NCI-H2107 treated with DMSO at 0.1 percent for 48 hours (cell line): Measurements from ENCODE around the gene ZCCHC14.

Source experiments
- DNase-seq: peaks from one replicate; lab custom pipeline; 2025; ENCODE audit not compliant: unreplicated experiment; lab: John Stamatoyannopoulos, UW

Gene ZCCHC14

DNA sequence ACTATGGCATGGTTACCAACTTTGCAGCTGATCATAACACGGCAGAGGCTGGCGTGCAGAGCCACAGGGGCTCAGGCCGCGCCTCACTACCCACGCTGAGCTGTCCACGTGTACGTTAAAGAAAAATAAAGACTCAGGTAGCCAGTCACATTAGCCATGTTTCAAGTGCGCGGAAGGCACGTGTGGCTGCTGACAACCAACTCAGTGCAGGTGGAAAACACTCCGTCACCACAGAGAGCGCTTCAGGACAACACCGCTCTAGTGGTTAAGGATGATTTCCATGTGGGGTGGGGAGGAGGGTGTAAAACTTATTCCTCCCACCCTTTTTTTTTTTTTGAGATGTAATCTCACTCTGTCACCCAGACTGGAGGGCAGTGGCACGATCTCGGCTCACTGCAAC is 33.8 kb downstream of the ZCCHC14 start:
- DNase-seq, result peak; percentile 45

DNA sequence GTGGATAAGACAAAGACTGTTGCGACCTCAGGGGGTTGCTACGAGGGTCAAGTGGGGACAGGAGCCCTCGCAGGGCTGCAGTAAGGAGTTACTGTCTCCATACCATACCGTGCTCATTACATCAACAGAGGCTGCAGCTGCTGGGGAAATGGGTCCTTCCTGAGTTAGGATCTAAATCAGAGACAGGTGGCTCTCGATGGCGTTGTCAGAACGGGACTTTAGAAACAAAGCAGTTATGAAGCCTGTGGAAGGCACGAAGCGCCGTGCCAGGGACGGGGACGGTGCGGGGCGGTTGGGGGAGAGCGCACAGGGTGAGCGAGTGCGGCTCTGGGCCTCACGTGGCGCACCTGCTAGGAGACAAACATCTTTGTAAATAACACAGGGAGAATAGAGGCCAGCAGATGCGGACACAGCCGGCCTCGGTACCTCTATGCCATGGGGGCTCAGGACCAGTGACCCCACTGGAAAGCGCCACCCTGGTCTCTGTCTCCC is 34.4 kb downstream of the ZCCHC14 start:
- DNase-seq, result no peak

DNA sequence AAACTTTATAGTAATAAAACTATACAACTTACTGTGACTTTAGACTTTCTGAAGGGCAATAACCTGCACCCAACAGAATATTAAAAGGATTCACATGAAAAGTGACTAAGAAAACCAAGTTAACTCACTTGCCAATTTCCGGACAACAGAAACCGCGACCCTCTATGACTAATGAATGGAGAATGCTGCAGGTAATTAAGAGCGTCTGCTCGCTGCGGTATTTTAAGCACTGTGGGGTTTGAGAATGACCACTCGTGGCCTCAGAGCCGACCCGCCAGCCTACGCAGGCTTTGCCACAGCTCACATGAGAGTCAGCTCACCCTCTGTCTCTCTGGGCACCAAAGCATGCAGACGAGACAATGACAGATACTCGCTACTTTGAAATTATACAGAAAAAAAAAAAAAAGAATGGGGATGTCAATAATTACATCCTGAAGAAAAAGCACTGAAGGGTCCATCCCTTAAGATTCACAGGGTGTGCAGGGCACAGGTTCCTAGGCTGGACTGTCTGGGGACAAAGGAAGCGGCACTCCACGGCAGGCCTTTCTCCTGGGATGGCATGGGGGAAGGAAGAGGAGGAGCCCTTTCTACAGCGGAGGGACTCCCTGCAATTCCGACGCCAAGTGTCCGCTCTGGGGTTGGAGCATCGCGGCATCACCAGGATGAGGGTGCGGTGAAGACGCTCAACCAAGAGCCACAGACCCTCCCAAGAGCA is 35.0 kb downstream of the ZCCHC14 start:
- DNase-seq, result no peak

DNA sequence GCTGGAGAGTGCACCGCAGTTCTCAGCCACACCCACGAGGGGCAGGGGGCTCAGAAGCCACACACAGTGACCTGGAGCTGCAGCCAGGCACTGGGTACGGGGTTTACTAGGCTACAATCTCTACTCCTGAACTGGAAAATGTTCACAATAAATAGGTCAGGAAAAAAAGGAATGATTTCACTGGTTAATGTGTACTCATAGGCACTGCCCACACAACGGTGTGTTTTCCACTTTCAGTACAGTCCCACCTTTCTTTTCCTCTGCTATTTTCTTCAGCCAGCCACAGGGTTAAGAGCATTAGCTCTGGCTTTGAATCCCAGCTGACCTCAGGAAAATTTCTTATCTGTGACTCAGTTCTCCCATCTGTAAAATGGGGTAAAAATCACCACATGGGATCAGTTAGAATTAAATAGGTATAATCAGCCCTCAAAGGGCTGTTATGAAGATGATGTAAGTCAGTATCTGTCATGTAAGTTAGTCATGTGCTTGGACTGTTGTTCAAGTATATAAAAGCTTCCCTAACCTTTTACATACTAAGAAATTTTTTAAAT is 35.7 kb downstream of the ZCCHC14 start:
- no peak for DNase-seq

DNA sequence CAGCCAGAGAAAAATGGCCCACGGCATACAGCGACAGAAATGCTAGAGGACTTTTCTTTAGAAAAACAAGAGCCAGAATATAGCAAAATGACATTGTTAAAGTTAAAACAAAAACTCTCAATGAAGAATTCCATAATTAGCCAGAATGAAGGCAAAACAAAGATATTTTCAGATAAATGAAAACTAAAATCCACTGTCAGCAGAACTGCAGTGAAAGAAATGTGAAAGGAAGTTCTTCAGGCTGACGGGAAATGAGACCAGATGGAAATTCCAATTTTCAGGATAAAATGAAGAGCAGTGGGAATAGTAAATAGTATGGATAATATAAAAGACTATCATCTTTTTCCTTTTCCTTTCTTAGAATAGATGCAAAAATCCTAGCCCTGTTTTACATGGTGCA is 38.4 kb downstream of the ZCCHC14 start:
- no peak for DNase-seq

DNA sequence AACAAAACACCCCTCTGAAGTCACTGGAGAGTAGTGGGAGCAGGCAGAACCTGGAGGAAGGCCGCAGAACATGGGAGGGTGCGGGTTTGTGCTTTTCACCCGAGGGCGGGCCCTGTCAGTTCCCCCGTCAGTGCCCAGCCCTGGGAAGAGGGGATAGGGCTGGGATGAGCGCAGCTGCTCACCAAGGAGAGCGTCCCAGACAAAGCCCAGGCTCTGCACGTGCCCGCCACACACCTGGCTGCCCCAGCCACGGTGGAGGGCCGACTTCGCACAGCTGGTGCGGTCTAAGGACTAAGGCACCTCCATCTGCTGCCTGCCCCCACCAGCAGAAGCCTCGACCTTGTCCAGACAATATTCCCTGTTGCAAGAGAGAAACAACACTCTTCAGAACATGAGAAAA is 39.5 kb downstream of the ZCCHC14 start:
- no peak for DNase-seq

DNA sequence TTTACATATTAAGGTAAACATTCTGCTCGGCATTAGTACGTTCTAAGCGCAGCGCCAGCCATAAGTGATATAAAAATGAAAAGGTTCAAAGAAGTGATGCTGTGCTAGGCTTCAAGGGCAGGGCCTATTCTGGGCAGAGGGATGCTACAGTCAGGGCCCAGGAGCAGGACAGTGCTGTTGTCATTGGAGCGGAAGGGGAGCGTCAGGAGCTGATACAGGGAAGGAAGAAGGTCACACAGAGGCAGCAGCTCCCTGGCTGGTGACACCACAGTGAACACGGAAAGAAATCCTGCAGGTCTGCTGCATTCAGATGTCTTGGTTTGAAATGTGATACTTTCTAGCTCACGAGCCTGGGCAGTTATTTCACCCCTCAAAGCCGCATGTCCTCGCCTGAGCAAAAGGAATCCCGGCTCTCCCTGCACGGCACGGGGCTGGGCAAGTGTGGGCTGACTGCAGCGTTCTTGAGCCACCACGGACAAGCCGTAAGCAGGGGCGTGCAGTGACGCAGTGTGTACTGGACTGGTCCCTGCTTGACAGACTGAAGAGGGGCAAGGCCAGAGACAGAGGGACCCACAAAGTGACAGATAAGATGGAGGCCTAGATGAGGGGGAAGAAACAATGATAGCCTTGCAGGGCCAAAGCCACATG is 41.1 kb downstream of the ZCCHC14 start:
- DNase-seq, result no peak

DNA sequence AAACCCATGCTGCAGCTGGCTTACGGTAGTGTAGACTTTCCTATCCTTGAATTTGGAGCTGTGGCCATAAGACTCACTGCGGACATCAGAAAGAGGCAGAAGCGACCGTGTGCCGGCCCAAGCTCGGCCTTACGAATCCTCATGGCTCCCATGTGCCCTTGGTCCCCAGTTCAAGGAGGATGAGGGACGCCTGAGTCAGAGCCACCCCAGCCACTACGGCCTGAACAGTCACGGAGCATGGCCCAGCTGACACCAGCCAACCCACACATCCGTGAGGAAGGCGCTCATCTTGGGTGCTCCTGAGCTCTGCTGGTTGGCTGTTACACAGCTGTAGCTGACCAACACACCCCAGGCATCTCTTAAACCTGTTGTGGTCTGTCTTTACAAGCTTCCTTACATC is 44.0 kb downstream of the ZCCHC14 start:
- no peak for DNase-seq

DNA sequence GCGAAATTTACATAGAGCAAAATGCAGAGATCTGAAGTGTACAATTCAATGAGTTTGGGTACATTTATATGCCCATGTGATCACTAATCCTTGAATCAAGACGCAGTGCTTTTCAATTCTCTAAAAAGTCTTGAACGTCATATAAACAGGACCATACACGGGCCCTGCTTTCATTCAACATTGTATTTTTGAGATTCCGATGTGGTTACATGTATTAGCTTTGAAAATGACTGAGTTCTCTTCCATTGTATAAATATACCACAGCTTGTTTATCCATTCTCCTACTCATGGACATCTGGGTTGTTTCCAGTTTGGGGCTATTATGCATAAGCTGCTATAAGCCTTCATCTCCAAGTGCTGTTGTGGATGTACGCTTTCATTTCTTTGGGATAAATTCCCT is 45.5 kb downstream of the ZCCHC14 start:
- no peak for DNase-seq

DNA sequence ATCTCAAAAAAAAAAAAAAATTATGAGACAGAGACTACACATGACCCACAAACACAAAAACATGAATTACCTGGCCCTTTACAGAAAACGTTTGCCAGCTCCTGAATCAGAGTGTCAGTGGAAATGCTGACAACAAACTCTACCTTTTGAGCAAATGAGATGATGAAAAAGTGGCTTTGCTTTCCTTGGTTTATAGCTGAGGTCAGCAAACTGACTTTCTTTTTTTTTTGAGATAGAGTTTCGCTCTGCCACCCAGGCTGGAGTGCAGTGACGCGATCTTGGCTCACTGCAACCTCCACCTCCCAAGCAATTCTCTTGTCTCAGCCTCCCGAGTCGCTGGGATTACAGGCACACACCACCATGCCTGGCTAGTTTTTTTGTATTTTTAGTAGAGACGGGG is 46.3 kb downstream of the ZCCHC14 start:
- DNase-seq, result no peak

DNA sequence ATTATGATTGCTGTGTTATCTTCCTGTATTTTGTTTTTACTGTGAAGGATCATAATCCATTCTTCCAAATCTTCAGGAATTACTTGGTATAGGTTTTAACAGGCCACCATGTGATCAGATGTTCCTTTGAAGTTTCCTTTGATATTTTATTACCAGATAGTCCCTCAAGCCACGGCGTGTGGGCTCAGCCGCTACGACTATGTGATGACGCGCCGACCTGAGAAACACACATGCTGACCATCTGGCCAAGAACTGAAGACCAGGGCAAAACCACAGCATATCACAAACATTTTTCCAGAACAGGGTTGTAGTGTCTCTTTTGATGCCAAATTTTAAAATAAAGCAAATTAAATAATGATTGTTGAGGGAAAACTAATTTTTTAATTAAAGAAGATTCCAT is 47.3 kb downstream of the ZCCHC14 start:
- no peak for DNase-seq

DNA sequence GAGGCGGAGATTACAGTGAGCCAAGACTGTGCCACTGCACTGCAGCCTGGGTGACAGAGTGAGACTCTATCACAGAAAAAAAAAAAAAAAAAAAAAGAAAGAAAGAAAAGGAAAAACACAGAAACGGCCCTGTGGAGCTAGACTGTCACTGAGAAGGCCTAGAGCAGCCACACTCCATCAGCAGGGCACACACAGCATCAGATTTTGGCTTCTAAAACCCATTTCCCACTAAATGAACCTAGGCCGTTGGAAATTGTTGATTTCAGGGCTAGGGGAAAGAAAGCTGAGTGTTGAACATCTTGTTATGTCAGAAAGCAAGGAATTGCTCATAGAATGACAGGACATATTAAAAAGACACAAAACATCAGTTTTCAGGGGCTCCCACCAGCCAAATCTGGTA is 48.9 kb downstream of the ZCCHC14 start:
- no peak for DNase-seq

DNA sequence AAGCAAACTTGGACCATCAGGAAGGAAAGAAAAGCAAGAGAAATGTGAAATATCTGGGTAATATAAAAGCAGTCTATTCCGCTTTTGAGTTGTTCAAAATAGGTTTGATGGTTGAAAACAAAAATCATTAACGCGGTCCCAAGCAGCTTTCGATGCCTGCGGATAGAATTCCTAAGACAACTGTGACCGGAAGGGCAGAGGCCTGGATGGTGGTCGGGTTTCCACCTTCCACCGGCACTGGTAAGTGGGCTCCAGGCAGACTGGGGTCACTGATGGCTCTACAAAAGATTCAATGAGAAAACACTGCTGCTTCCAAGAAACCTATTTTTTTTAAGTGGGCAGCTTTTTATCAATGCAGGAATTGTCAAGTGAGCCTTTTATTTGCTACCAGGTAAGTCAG is 49.8 kb downstream of the ZCCHC14 start:
- no peak for DNase-seq

DNA sequence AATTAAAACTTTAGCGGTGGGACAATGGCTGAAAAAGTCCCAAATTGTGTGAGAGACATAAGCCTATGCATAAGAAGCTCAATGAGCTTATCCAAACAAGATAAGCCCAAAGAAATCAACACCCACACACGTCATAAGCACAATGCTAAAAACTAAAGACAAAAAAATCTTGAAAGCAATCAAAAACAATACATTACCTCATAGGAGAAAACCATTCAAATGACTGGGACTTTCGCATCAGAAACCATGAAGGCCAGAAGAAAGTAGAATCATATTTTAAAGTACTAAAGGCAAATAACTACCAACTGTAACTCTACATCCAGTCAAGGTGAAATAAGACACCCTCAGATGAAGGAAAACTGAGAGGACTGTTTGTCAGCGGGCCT is 50.2 kb downstream of the ZCCHC14 start:
- DNase-seq, result no peak

DNA sequence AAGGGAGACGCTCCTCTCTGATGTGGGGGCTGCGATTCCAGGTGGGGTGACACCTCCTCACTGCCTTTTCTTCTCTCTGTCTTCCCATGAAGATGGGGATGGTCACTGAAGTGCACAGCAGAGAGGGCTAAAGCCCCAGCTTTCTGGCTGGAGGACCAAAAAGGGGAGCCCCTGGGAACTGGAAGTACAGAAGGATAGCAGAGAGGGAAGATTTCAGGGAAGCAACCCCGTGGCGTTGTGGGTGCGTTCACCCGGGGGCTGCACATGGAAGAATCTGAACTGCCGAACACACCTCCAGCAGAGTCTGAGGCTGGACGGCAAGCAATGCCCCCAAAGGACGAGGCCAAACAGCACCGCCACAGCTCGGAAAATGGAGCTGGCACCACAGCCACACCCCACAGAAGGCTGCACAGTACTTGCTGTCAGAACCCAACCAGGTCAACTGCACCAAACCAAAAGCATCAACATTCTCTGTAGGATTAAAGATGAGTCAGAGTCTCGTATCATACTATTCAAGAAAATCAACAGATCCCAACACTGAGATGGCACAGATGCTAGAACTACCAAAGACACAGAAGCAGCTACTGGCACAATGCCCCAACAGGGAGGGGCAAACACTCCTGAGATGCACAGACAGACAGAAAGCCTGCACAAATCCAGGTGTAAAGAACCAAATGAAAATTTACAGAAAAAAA is 50.8 kb downstream of the ZCCHC14 start:
- no peak for DNase-seq

DNA sequence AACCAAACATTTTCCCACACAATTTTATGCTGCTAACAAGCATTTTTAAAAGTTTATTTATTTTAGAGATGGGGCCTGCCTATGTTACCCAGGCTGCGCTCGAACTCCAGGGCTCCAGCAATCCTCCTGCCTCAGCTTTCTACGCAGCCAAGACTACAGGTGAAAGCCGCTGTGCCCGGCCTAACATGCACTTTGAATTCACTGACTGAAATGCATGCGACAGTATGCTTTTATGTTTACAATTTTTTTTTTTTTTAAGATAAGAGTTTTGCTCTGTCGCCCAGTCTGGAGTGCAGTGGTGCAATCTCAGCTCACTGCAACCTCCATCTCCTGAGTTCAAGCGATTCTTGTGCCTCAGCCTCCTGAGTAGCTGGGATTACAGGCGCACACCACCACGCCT is 52.9 kb downstream of the ZCCHC14 start:
- DNase-seq, result no peak

DNA sequence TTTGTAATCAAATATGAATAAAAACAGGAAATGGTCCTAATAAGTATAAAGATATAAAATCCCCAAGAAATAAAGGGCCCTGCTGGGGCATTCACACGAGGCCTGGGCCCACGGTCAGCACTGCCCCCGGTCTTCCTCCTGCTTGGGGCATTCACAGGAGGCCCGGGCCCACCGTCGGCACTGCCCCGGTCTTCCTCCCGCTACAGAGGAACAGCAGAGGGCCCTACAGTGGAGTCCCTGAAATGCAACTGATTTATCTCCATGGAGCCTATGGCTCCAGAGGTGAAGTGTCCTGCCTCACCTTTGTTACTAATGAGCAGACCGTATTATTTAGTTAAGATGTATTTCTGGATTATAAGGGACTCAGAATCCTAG is 54.2 kb downstream of the ZCCHC14 start:
- no peak for DNase-seq

DNA sequence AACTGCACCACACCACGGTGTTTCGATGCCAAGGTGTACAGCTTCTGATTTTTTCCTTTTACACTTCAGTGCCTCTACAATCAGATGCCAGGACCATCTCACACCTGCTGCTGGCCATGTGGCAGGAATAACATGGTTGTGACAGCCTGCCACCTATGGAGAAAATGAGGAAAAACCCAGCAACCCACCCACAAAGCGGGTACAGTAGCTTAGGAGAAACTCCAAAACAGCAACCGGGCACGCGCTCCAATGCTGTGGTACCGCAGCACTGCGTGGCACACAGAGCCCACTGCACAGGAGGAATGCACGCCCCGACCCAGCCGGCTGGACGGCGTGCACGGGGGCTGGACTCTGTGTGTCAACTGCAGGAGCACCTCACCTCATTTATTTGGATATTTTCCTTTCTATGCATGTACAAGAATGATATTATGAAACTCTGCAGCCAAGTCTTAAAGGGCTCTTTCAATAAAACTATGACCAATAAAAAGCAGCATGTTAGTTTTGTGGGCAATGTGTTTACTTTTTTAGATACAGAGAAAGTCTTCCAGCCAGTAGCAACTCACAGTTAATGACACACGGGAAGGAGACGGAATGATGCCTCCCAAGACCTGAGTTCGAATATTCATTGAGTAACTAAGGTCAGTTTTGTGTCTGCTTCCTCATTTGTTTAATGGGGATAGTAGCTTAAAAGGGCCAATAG is 54.8 kb downstream of the ZCCHC14 start:
- DNase-seq, result no peak

DNA sequence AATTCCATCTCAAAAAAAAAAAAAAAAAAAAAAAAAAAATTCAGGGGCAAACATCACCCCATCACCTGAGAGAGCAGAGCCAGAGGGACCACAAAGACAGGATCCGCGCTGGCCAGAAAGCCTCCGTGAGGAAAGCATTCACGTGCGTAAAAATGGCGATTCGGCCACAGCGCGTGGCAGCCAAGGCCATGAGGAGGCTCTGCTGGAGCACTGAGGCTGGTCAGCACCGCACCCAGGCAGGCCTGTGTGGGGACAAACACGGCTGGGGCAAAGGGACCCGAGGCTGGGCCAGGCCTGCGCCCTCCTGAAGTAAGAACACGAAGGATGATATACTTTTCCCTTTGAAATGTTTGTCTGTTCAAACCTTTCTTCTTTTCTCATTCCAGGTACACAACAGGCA is 55.5 kb downstream of the ZCCHC14 start:
- DNase-seq, result no peak

DNA sequence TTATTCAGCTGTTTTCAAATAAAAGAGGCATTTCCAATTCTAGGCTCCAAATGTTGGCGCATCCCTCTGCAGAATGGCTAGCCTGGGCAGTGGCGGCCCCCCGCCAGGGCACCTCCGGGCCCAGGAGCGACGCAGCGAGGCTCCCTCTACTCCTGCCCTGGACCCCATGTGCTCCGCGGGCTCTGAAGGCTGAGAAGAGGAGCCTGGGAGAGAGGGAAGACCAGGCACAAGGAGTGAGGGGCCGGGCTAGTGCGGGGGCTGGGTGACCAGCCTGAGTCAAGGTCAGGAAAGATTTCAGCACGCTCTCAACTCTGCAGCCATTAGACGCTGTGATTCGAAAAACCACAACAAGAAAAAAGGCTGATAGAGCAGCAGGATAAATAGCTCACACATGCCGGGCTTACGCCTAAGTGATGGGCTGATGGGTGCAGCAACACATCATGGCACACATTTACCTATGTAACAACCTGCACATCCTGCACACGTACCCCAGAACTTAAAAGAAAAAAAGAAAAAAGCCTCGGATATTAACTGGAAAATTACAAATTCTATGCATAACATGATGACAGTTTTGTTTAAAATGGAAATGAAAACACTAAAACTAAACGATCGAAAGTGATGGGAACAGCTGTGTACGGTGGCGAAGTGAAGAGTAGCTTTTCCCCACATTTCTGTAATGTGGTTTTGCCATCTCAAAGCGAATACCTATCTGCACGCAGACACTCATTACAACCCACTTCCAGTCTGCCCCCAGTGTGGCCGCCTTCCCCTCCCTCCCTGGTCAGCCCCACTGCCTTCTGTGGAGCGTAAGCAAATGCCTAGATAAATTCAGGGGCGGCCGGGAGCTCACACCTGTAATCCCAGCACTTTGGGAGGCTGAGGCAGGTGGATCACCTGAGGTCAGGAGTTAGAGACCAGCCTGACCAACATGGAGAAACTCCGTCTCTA is 56.3 kb downstream of the ZCCHC14 start:
- no peak for DNase-seq
